SU-DHL-6 (cell line): ENCODE results near the gene RARB.

Experiments used
- CTCF ChIP-seq: fragments of 200-600 bp; sonication (generic); IDR thresholded peaks from one replicate; pipeline ENCODE4 v1.5.1; 2017; ENCODE audit warnings: antibody characterized with exemption, mild to moderate bottlenecking, low read length, moderate library complexity; ENCODE audit not compliant: insufficient read depth, poor library complexity, severe bottlenecking
- EZH2phosphoT487 ChIP-seq: fragments of 200-600 bp; sonication (generic), shearing (Covaris generic); conservative IDR thresholded peaks from 2 replicates; pipeline ENCODE4 v1.6.1; 2018; ENCODE audit warnings: mild to moderate bottlenecking, antibody characterized with exemption, low read length, moderate library complexity, mixed read lengths

DNA sequence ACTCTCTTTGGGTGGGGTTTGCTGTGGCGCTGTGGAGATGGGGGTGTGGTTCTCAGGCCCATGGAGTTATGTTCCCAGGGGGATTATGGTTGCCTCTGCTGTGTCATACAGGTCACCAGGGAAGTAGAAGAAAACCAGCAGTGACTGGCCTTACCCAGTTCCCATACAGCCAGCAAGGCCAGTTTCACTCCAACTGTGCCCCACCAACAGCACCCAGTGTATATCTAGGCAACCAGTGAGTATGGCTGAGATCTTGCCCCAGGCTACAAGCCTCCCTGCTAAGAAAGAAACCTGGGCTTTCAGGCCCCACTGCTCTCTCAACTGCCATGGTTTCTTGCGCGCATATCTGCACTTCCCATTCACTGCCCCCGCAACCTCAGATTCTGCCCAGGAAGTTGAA is 31.4 kb upstream of the RARB start:
- TF ChIP-seq CTCF (no peak), EZH2phosphoT487 (no peak)
